Upper lobe of left lung (tissue), 6 donors: ENCODE measurements around the gene STARD5. TPM values are rescaled to one million over a fixed set of nuclear protein-coding genes. Genes with fewer than 3 reads are reported as not detected.

Experiments
- ATAC-seq, 2 donors: fragments of 200-7000 bp; cut with Tn5 transposase; one replicate each; pipeline ENCODE4 v1.9.1; 2022; ENCODE audit warnings: mild to moderate bottlenecking in 2 of 2, moderate library complexity in 2 of 2; ENCODE audit not compliant: low FRiP score in 2 of 2
- DNase-seq, 2 donors: peaks; one replicate each; pipeline ENCODE4 v3.0.0-alpha.2; 2019 to 2020
- H3K27ac ChIP-seq, 4 donors: fragments of 200-600 bp; sonication (generic); one replicate each; pipeline ENCODE4 v1.5.1; 2016 to 2019
- H3K27me3 ChIP-seq, 4 donors: fragments of 200-600 bp; sonication (generic); one replicate each; pipeline ENCODE4 v1.5.1; 2017 to 2019
- H3K36me3 ChIP-seq, 4 donors: fragments of 200-600 bp; sonication (generic); one replicate each; pipeline ENCODE4 v1.5.1; 2016 to 2019
- H3K4me1 ChIP-seq, 4 donors: fragments of 200-600 bp; sonication (generic); one replicate each; pipeline ENCODE4 v1.5.1; 2018 to 2019
- H3K4me3 ChIP-seq, 4 donors: fragments of 200-600 bp; sonication (generic); one replicate each; pipeline ENCODE4 v1.5.1; 2017 to 2019; ENCODE audit warnings: mild to moderate bottlenecking in 2 of 4, moderate library complexity in 1 of 4
- H3K9me3 ChIP-seq, 4 donors: fragments of 200-600 bp; sonication (generic); one replicate each; pipeline ENCODE4 v1.5.1; 2018 to 2019
- CTCF ChIP-seq, 6 experiments: fragments of 450-650 bp in 4 of 6; fragments of 200-600 bp in 2 of 6; sonication (generic) in 2 of 6; IDR thresholded peaks; one replicate each; pipeline ENCODE4 v1.5.1; 2016 to 2019; ENCODE audit warnings: antibody characterized with exemption in 6 of 6
- EP300 ChIP-seq, 4 donors: sonication (generic); formaldehyde crosslinking; IDR thresholded peaks; one replicate each; pipeline ENCODE4 v1.5.1; 2017; ENCODE audit warnings: antibody characterized with exemption in 4 of 4, control low read depth in 2 of 4
- POLR2A ChIP-seq, 4 donors: fragments of 450-650 bp; IDR thresholded peaks; one replicate each; pipeline ENCODE4 v1.5.1; 2016 to 2017; ENCODE audit warnings: antibody characterized with exemption in 4 of 4, mild to moderate bottlenecking in 2 of 4
- POLR2AphosphoS5 ChIP-seq, 2 donors: sonication (generic); formaldehyde crosslinking; IDR thresholded peaks; one replicate each; pipeline ENCODE4 v1.5.1; 2017; ENCODE audit warnings: antibody characterized with exemption in 2 of 2
- WGBS, 2 donors: methylation state at CpG; one replicate each; pipeline ENCODE4 v1.1.5; 2017 to 2018; 5-methylcytosine and 5-hydroxymethylcytosine counted together
- total RNA-seq, 6 donors: library from RNA; depleted of rRNA in 4 of 6; stranded (reverse); fragments of >200 nt in 4 of 6; gene quantifications; one replicate each; pipeline versions ENCODE4 v1.1.0 to v1.2.1, GENCODE V29; 2016 to 2021
- donor health status: DM: no; HTN: no; CAD: no; lungs with moderate emphysema.
- donor health status: DM: no; HTN: yes; CAD: no; lungs with severe emphysema.

STARD5 gene
- total RNA-seq, 6 donors from 2014 or later = 3.0 to 8.3 (median 5.6) TPM

DNA sequence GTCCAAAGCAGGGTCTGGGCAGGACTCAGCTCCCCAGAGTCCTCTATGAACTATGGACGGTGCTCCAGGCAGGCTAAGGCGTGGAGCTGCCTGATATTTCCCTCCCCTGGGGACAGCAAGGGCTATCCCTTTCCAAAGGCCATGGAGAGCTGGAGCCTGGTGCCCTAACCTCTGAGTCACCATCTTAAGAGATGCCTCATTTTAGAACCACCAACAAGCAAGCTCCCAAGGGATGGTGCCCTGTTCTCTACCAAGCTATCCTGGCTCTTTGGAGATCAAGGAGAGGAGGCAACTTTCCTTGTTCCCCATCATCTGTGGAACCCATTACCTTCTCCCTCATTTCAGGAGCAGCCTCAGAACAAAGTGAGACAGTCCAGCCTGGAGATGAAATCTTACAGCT, 15.7 kb downstream of the STARD5 start:
- no peak for DNase-seq
- no peak for TF ChIP-seq POLR2AphosphoS5 (IDR thresholded peaks at IDR 0.05)
- TF ChIP-seq CTCF (IDR thresholded peaks at IDR 0.05) = no peak
- TF ChIP-seq POLR2A (IDR thresholded peaks at IDR 0.05) = no peak
- TF ChIP-seq EP300 (IDR thresholded peaks at IDR 0.05) = no peak
- Histone ChIP-seq H3K36me3 (peaks cover 21 to 89% (median 39%) of the 10 kb centered on the region in 4 donors), H3K4me3 (no peak overlapping the region), H3K9me3 (no peaks in the 10 kb centered on the region), H3K4me1 (peaks cover 20 to 38% (median 29%) of the 10 kb centered on the region in 4 donors), H3K27ac (no peak overlapping the region), H3K27me3 (no peaks in the 10 kb centered on the region)
- WGBS, 2 donors = 96 to 100% methylated on average over 1 to 2 of the region's 2 CpGs
- no peak for ATAC-seq

- H3K9me3 ChIP-seq = no peaks in the 10 kb centered on the region
- TF ChIP-seq POLR2A (IDR thresholded peaks at IDR 0.05) (no peak), POLR2AphosphoS5 (IDR thresholded peaks at IDR 0.05) (no peak), EP300 (IDR thresholded peaks at IDR 0.05) (no peak), CTCF (IDR thresholded peaks at IDR 0.05) (no peak)
- H3K4me3 ChIP-seq = no peak overlapping the region
- no peaks in the 10 kb centered on the region for H3K27me3 ChIP-seq
- H3K4me1 ChIP-seq = peaks cover 25 to 38% (median 35%) of the 10 kb centered on the region in 4 donors
- peak; percentile 13 to 67 for ATAC-seq
- WGBS, 2 donors = 28 to 29% methylated on average over 5 of the region's 5 CpGs
- DNase-seq = peak in 1 of 2 donors; percentile 67
- peaks cover 21 to 99% (median 49%) of the 10 kb centered on the region in 4 donors for H3K36me3 ChIP-seq
- H3K27ac ChIP-seq = peak overlapping the region; percentile 58 to 74 (median 70)
These were observed 19.7 kb downstream of the STARD5 start for GRCh38 chr15:81304226-81304625.

DNA sequence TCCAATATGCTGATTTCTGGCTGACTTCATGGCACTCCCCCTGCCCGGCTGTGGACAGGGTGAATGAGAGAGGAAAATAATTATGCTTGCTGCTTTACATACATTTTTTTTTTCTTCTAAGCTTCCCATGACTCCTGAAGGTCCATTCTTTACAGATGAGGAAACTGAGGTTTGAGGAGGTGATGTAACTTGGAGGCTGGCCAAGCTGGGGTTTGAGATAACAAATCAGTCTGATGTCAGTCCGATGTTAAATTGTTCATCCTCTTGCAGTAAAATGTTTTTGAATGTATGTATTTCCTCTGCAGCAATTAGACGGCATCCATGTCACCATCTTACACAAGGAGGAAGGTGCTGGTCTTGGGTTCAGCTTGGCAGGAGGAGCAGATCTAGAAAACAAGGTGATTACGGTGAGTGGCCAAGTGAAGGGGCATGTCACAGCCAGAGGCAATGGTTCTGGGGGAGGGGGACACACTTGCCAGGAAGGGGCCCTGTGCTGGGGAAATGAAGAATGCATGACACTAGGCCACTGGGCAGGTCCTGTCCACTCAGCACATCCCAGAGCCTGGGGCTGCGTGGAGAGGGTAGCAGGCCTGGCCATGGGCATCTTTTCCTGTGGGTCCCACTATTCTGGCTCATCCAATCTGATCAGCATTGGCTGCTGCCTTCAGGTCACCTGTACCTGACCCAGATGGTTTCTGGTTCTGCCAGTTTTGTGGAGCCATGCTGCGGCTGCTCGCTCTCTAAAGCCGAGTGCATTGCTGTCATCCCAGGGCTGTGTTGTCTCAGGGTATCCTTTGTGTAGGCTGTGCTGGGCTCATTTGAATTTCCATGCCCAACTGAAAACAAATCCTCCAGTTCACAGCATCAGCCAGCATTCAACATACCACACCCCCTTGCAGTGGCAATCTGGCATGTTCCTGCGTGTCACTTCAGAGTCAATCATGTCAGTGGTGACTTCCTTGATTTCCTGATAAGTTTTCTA, 20.4 kb downstream of the STARD5 start:
- DNase-seq (no peak), ATAC-seq (no peak)
- peak overlapping the region; percentile 58 to 74 (median 70) for H3K27ac ChIP-seq
- no peak overlapping the region for H3K4me3 ChIP-seq
- TF ChIP-seq CTCF (IDR thresholded peaks at IDR 0.05) = no peak
- no peak for TF ChIP-seq EP300 (IDR thresholded peaks at IDR 0.05)
- no peak for TF ChIP-seq POLR2A (IDR thresholded peaks at IDR 0.05)
- TF ChIP-seq POLR2AphosphoS5 (IDR thresholded peaks at IDR 0.05) = no peak
- H3K36me3 ChIP-seq = peaks cover 18 to 93% (median 46%) of the 10 kb centered on the region in 4 donors
- H3K4me1 ChIP-seq = peaks cover 25 to 39% (median 37%) of the 10 kb centered on the region in 4 donors
- 70 to 72% methylated on average over 8 to 9 of the region's 9 CpGs for WGBS, 2 donors
- no peaks in the 10 kb centered on the region for H3K27me3 ChIP-seq
- H3K9me3 ChIP-seq = no peaks in the 10 kb centered on the region

DNA sequence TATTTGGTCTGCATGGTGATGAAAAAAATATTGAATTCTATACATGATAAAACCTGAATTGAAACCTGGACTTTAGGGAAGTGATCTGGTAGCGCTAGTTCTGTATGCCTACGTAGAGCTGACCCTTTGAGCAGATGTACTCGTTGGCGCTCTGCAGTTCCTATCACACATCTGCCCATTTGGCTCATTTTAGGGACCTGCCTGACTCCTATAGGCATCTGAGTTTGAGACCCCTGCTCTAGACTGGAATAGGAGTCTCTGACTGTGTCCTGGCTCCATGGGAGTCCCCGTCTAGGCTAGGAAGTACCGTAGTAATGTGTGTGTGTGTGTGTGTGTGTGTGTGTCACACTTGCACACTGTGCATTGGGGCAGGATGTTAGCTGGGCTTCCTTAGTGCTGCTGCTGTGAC, 21.2 kb downstream of the STARD5 start:
- 71 to 76% methylated on average over 6 of the region's 6 CpGs for WGBS, 2 donors
- H3K27me3 ChIP-seq = no peaks in the 10 kb centered on the region
- no peak overlapping the region for H3K4me3 ChIP-seq
- ATAC-seq = peak; percentile 17 to 59
- TF ChIP-seq POLR2A (IDR thresholded peaks at IDR 0.05) (no peak), EP300 (IDR thresholded peaks at IDR 0.05) (no peak), POLR2AphosphoS5 (IDR thresholded peaks at IDR 0.05) (no peak), CTCF (IDR thresholded peaks at IDR 0.05) (no peak)
- no peak for DNase-seq
- peaks cover 25 to 46% (median 37%) of the 10 kb centered on the region in 4 donors for H3K4me1 ChIP-seq
- no peaks in the 10 kb centered on the region for H3K9me3 ChIP-seq
- peaks cover 15 to 91% (median 42%) of the 10 kb centered on the region in 4 donors for H3K36me3 ChIP-seq
- peak overlapping the region; percentile 58 to 74 (median 70) for H3K27ac ChIP-seq
